ENCODE data around the gene PCLAF.

- TF ChIP-seq, protein P1, sequence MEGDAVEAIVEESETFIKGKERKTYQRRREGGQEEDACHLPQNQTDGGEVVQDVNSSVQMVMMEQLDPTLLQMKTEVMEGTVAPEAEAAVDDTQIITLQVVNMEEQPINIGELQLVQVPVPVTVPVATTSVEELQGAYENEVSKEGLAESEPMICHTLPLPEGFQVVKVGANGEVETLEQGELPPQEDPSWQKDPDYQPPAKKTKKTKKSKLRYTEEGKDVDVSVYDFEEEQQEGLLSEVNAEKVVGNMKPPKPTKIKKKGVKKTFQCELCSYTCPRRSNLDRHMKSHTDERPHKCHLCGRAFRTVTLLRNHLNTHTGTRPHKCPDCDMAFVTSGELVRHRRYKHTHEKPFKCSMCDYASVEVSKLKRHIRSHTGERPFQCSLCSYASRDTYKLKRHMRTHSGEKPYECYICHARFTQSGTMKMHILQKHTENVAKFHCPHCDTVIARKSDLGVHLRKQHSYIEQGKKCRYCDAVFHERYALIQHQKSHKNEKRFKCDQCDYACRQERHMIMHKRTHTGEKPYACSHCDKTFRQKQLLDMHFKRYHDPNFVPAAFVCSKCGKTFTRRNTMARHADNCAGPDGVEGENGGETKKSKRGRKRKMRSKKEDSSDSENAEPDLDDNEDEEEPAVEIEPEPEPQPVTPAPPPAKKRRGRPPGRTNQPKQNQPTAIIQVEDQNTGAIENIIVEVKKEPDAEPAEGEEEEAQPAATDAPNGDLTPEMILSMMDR (conservative IDR thresholded peaks at IDR 0.05 in 1 of 2, IDR thresholded peaks at IDR 0.05 in 1 of 2; ENCODE audit: extremely low read depth in 1 of 2, insufficient read depth in 1 of 2, low read depth in 1 of 2, low read length in 2 of 2), result no peak
- TF ChIP-seq EZH2 (IDR thresholded peaks at IDR 0.05; ENCODE audit: borderline replicate concordance, low read length), result no peak
Observed at GRCh38 chr15:64356710-64357040, 24.6 kb downstream of the PCLAF start.

Measured in mammary epithelial cell (primary cell).